ENCODE measurements around the gene MTMR12. TPM values are rescaled to one million over a fixed set of nuclear protein-coding genes. Genes with fewer than 3 reads are reported as not detected.
A peak's percentile ranks its signal among the peaks of the same experiment; 100 is the strongest.
"Not testable (repeated sequence)": the region's sequence is repeated elsewhere in the genome, so short reads cannot be mapped to it uniquely, and the experiment has no call there.

MTMR12 gene
- total RNA-seq, 1 donor from 2014 or later: 16.9 TPM

- ATAC-seq: peak; percentile 89
Measured at GRCh38 chr5:32232441-32233219, 80.1 kb downstream of the MTMR12 start.

DNA sequence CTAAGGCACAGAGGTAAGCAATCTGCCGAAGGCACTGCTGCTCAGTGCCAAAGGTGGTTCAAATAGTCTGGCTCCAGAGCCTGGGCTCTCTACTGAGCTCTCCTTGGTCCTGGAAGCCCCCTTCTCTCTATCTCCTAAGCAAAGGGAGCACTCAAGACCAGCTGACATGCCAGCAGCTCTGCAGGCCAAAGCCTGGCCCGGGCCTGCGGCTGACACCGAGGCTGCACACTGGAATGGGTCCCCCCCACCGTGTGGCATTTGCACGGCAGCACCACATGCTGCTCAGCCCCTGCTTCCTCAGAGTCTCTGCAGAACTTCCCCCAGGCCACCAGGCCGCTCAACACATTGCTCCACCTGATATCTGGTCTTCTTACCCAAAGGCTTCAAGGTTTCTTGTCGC lies 80.8 kb downstream of the MTMR12 start:
- peak; percentile 8 for ATAC-seq

- no peak for ATAC-seq
Measured at GRCh38 chr5:32231241-32231640, 81.5 kb downstream of the MTMR12 start.

- no peak for ATAC-seq
Measured at GRCh38 chr5:32230356-32231099, 82.2 kb downstream of the MTMR12 start.

DNA sequence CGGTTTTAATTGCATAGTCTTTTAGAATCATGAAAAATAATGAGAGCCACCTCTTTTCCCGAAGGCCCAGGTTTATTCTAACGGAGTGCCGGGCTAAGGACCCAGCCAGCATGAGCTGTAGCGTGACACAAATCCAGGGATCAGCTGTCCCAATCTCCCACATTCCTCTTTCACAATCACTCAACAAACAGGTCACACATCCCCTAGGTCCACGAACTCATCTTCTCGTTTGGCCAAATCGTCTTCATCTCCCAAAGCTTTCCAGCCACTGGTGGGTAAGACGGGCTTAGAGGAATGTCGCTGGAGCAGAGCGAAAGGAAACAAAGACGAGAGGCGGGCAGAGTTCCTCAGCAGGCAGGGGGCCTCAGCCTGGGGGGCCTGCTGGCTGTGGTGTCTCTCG lies 83.2 kb downstream of the MTMR12 start:
- no peak for ATAC-seq

DNA sequence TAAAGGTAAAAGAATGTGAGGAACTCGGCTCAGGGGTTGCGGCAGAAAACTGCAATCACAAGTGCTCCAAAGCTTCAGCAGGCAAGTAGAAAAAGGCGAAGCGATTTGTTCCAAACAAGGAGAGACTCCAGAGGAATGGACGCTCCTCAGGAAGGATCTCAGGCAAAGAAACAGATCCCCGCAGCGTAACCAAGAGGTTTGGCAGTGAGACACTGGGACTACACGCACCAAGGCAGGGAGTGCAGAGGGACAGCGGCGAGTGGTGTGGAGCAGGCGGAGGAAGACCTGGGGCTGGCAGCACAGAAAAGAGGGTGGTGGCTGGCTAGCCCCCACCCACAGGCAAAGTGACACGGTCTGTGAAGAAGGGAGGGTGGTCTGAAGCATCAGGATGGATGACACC lies 83.9 kb downstream of the MTMR12 start:
- no peak for ATAC-seq

DNA sequence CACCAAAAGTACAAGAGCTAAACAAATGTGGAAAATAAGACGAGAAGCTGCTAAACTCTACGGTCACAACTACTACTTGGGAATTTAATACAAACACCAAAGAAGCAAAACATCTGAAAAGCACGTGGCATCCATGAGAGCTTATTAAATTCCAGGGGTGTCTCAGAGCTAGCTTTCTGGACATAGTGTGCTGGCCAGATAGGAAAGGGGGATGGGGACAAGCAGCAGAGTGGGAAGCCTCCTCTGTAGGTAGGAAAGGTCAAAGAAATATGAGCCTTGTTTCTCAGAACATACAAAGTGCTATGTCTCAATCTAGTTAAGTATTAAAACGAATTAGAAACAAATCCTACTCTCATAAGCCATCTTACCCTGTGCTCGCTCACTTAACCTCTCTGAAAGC lies 87.3 kb downstream of the MTMR12 start:
- ATAC-seq: no peak

DNA sequence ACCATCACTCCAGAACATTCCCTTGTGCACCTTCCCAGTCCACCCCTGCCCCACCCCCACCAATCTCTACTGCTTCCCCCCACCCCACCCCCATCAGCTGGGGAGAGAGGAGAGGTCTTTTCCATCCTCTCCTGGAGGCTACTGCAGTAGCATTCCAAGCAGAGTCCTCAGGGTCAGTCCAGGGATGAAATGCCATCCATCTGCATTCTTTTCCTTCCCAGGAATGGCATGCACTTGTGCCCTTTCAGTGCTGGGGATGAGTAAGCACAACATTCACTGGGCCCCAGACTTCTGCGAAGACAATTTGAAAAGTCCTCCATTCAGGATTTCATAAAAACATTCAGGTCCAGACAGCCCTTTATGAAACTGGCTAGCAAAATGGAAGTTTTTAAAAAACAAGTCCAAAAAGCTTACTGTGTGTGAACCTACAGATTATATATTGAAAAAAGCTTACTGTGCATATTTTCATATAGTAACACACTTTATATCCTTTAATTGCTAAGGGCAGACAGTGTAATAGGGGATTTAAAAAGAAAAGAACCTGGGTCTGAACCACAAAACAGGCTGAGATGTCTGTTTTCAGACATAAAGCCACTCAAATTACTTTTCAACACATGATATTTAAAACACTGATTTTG lies 88.6 kb downstream of the MTMR12 start:
- ATAC-seq: no peak

- ATAC-seq: no peak
Measured at GRCh38 chr5:32222723-32223470, 89.8 kb downstream of the MTMR12 start.

GRCh38 chr5:32217886-32218396 lies 94.8 kb downstream of the MTMR12 start:
- ATAC-seq: no peak

DNA sequence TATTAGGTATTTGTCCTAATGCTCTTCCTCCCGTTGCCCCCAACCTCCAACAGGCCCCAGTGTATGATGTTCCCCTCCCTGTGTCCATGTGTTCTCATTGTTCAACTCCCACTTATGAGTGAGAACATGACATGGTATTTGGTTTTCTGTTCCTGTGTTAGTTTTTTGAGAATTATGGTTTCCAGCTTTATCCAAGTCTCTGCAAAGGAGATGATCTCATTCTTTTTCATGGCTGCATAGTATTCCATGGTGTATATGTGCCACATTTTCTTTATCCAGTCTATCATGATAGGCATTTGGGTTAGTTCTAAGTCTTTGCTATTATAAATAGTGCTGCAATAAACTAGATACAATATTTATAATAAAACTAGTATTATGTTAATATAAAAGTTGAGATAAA lies 98.4 kb downstream of the MTMR12 start:
- not testable (repeated sequence) for ATAC-seq

GRCh38 chr5:32210151-32210550 lies 102.6 kb downstream of the MTMR12 start:
- no peak for ATAC-seq

DNA sequence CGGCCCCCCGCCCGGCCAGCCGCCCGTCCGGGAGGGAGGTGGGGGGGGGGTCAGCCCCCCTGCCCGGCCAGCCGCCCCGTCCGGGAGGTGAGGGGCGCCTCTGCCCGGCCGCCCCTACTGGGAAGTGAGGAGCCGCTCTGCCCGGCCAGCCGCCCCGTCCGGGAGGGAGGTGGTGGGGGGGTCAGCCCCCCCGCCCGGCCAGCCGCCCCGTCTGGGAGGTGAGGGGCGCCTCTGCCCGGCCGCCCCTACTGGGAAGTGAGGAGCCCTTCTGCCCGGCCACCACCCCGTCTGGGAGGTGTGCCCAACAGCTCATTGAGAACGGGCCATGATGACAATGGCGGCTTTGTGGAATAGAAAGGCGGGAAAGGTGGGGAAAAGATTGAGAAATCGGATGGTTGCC lies 103.9 kb downstream of the MTMR12 start:
- ATAC-seq: not testable (repeated sequence)

GRCh38 chr5:32207355-32207634 lies 105.4 kb downstream of the MTMR12 start:
- no peak for ATAC-seq

GRCh38 chr5:32206509-32207354 lies 106.0 kb downstream of the MTMR12 start:
- no peak for ATAC-seq

GRCh38 chr5:32206053-32206452 lies 106.7 kb downstream of the MTMR12 start:
- ATAC-seq: no peak

GRCh38 chr5:32202394-32202793 lies 110.3 kb downstream of the MTMR12 start:
- ATAC-seq: no peak

DNA sequence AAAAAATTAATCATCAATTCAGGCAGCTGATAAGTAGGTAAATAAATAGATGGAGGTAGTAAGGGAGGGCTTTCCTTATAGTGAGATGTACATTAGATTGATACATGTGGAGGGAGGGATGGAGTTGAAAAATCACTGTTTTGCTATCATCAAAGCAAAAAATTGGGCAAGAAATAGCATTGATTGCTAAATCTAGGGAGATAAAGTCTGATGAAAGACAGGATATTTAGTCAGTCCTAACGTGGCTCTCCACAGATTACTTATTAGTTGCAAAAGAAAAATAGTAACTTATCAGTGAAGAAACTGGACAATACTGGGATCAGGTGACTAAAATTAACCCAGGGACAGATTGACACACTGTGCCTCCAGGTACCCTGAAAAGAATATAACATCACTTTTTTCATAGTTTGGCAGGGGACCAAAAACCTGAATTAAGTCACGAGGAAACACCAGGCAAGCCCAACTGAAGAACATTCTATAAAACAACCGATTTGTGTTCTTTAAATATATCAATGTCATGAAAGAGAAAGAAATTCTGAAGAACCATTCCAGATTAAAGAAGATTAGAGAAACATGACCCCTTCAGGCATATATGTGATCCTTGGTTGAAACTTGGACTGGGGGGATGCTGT lies 111.5 kb downstream of the MTMR12 start:
- no peak for ATAC-seq

DNA sequence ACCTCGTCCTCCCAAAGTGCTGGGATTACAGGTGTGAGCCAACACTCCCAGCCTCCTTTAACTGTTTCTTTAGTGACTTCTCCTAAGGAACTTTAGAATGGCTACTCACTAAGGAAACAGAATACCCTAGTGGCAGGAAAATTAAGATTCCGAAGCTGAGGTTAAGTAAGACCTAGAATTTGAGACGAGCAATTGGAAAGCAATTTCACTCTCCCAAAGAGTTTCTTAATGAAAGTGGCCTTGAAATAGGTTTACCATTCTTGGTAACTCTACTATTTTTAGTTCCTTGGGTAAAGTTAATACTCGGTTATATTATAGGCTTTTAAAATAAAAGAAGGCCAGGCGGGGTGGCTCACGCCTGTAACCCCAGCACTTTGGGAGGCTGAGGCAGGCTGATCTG lies 115.7 kb downstream of the MTMR12 start:
- no peak for ATAC-seq

GRCh38 chr5:32195265-32195664 lies 117.5 kb downstream of the MTMR12 start:
- ATAC-seq: no peak

GRCh38 chr5:32193591-32193990 lies 119.1 kb downstream of the MTMR12 start:
- peak; percentile 74 for ATAC-seq
